Skeletal muscle cell (primary cell): ENCODE results near the gene B3GALT6.
"Not testable (repeated sequence)": the region's sequence is repeated elsewhere in the genome, so short reads cannot be mapped to it uniquely, and the experiment has no call there.

Experiments used
- DNase-seq: peaks from one replicate; pipeline ENCODE4 v3.0.0-alpha.2; 2010; ENCODE audit warnings: low read depth
- H3K4me3 ChIP-seq: 2 replicates; pipeline ENCODE4 v1.5.1; 2011; ENCODE audit warnings: low read depth, mild to moderate bottlenecking, control low read depth, low read length, moderate library complexity

The B3GALT6 gene

GRCh38 chr1:1240822-1241587 lies 9.0 kb downstream of the B3GALT6 start:
- no peak overlapping the region for H3K4me3 ChIP-seq
- DNase-seq, result no peak

GRCh38 chr1:1241588-1242219 lies 9.7 kb downstream of the B3GALT6 start:
- no peak overlapping the region for H3K4me3 ChIP-seq
- DNase-seq, result no peak

DNA sequence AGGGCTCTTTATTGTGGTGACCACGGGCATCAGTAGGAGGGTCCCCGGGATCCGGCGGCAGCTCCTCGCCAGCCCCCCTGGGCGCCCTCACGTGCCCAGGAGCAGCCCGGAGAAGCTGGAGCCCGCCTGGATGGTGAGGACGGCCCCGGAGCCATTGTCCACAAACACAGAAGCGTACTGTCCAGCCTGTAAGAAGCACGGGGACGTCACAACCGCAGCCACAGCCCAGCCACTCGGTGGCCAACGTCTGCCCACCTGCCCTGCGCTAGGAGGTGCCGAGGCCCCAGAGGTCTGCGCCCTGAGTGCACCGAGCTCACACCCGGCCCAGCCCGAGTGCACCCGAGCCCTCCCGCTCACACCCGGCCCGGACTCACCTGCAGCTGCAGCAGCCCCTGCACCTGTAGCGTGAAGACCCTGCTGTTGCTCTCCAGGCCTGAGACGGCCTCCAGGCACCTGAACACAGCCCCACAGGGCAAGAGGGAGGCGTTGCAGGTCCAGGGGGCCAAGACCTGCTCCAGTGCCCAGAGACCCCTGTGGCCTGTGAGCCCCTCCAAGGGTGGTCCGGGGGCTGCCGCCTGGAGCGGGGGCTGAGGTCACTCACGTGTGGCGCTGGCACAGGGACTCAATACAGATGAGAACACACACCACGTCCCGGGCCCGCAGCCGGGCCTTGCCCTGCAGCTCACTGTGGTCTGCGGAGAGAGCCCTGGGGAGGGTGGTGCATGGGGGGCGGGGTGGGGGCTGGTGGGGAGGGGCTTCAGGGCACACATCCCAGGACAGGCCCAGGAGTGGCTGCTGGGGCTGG lies 10.6 kb downstream of the B3GALT6 start:
- no peak for DNase-seq
- H3K4me3 ChIP-seq, result no peak overlapping the region

GRCh38 chr1:1243266-1243660 lies 11.2 kb downstream of the B3GALT6 start:
- H3K4me3 ChIP-seq, result no peak overlapping the region
- no peak for DNase-seq

DNA sequence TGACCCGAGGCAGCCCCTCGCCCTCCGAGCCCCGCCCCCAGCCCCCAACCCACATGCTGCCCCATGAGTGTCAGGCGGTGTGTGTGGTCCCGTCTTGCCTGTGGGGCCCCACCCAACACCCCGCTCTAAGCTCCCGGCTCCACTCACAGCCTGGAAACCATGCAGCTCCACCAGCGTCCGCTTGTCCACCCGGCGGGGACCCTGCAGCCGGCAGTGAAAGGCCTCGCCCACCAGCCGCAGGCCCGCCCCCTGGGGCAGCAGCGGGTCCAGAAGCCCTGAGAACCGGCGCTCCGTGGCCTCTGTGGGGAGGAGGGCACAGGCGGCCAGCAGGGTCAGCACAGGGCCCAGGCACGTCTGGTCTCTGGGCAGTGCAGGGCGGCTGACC lies 11.8 kb downstream of the B3GALT6 start:
- no peak for DNase-seq
- no peak overlapping the region for H3K4me3 ChIP-seq

DNA sequence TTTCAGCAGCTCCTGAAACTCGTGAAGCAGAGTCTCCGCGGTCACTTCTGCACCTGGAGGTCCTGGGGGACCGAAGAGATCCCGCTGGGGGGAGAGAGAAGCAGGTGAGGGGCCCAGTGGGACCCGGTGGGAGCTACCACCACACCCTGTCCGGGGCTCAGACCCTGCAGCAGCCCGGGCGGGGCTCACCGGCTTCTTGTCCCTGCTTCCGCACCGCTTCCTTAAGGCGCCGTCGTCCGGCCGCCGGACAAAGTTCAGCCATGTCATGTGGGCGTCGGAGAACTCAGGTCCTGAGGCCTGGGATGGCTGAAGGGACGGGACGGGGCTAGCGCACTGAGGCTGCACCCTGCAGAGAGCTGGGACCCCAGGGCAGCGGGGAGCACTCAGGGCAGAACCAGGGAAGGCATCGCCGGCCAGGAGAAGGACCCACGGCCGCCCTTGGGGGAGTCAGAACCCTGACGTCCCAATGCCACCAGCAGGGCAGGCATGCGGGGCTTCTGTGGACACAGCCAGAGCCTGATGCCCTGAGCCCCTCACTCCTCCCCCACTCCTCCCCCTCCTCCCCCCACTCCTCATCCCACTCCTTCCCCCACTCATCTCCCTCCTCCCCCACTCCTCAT lies 12.3 kb downstream of the B3GALT6 start:
- no peak for DNase-seq
- H3K4me3 ChIP-seq, result no peak overlapping the region

- H3K4me3 ChIP-seq, result no peak overlapping the region
- no peak for DNase-seq
Measured at GRCh38 chr1:1245178-1245816, 13.3 kb downstream of the B3GALT6 start.

DNA sequence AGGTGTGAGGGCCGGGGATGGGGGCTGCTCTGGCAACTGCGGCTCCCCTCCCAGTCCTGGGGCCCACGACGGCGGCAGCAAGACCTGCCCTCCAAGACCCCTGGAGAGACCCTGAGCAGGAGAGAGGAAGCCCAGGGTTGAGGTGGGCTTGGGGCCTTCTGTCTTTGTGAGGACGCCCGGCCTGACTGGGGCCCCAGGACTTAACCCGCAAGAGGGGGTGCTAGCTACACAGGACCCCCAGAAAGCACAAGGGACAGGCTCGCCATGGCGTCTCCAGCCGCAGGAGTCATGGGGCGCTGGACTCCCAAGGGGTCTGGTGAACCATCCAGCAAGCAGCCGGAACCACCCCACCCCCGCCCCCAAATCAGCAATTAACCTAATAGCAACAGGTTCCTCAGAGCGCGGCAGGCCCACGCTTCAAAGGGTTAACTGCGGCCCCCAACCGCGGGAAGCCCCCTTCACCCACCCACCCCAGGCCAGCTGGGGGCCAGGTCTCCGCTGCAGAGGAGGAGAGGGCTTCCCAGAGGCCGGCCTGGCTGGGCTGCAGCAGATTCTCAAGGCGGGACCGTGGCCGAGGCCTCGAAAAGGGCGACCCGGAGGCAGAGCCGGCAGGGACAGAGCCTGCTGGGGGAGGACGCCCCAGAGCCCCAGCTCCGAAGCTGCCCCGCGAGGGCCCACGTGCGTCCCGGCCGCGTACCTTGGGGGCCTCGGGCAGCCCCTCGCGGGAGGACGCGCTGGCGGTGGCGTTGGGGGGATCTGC lies 14.0 kb downstream of the B3GALT6 start:
- H3K4me3 ChIP-seq, result no peak overlapping the region
- no peak for DNase-seq

DNA sequence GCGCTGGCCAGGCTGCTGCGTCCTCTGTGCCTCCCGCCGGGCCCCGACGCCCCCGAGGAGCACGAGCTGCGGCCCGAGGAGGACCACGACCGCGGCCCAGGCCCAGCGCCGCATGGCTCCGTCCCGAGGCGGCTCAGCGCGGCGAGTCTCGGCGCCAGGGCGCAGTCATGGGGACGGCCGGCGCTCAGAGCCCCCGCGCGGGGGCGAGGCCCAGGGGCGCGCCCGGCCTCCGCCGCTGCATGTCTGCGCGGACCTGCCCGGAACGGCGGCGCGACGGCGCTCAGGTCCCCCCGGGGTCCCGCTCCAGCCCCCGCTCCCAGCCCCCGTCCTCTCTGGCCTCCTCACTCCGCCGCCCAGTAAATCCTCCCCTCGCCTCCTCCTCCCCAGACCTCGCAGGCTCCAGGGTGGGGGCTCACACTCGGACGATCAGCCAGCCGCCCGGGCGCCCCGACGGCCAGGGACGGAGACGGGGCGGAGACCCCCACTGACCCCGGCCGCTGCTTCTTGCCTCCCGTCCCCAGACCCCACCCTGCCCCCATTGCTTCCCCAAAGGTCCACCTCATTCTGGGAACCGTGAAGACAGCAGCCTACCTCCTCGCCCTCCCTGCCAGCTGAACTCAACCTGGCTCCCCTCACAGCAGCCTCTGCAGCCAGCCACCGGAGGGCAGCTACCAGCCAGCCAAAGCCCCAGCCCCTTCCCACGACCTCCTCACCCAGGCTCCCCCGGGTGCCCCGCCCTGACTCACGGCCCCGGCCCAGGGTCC lies 14.7 kb downstream of the B3GALT6 start, which contains the start of gene C1QTNF12:
C1QTNF12 (minus strand) TSS at position 146 of the 764 bp plus-strand sequence; CDS start at position 114, 32 bp downstream.
- no peak within 1 kb of the TSS for H3K4me3 ChIP-seq
- no peak for DNase-seq

DNA sequence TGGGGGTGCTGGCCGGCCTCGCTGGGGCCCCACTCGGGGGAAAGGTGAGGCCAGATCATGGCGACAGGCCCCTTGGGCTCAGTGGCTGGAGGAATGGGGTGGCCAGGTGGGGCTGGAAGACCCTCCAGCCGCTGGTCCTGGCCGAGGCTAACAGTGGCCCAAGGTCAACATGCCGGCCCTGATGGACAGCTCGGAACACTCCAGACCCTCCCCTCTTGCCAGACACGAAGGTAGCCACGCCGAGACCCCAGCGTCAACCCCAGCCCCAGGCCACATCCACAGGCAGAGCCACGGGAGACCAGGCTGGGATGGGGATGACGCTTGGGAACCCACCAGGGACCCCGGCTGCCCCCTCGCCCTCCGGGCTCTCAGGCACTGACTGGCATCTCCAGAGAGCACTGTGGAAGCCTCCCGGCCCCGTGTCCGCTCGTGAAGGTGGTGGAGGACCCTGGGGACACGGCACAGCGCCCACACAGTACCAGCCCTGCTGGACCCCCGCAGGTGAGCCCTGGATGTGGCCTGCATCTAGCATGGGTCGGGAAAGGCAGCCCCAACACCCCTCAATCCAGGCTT lies 15.4 kb downstream of the B3GALT6 start:
- no peak for DNase-seq
- no peak overlapping the region for H3K4me3 ChIP-seq

DNA sequence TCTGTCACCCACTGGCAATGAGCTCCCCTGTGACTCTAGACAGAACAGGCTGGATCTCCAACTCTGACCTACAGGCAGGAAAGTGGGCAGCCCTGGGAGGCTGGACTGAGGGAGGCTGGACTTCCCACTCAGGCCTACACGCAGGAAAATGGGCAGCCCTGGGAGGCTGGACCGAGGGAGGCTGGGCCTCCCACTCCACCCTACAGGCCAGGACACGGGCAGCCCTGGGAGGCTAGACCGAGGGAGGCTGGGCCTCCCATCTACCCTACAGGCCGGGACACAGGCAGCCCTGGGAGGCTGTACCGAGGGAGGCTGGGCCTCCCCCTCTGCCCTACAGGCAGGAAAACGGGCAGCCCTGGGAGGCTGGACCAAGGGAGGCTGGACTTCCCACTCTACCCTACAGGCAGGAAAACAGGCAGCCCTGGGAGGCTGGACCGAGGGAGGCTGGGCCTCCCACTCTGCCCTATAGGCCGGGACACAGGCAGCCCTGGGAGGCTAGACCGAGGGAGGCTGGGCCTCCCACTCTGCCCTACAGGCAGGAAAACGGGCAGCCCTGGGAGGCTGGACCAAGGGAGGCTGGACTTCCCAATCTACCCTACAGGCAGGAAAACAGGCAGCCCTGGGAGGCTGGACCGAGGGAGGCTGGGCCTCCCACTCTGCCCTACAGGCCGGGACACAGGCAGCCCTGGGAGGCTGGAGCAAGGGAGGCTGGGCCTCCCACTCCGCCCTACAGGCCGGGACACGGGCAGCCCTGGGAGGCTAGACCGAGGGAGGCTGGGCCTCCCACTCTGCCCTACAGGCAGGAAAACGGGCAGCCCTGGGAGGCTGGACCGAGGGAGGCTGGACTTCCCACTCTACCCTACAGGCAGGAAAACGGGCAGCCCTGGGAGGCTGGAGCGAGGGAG lies 16.2 kb downstream of the B3GALT6 start:
- H3K4me3 ChIP-seq, DNase-seq: not testable (repeated sequence)

GRCh38 chr1:1250786-1251284 lies 18.8 kb downstream of the B3GALT6 start:
- no peak for DNase-seq
- no peak overlapping the region for H3K4me3 ChIP-seq

DNA sequence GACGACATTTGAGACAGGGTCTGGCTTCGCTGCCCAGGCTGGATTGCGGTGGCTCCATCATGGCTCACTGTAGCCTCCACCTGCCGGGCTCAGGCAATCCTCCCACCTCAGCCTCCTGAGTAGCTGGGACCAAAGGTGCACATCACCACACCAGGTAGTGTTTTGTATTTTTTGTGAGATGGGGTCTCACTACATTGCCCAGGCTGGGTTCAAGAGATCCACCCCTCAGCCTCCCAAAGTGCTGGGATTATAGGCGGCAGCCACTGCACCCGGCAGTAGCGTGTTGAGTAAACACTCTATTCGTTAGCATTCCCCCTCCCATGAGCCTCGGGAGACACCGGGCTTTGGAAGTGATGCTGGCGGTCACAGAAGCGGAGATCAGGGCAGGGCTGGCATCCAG lies 21.3 kb downstream of the B3GALT6 start:
- H3K4me3 ChIP-seq, result no peak overlapping the region
- DNase-seq, result no peak

- no peak overlapping the region for H3K4me3 ChIP-seq
Measured at GRCh38 chr1:1253972-1254666, 22.1 kb downstream of the B3GALT6 start.

DNA sequence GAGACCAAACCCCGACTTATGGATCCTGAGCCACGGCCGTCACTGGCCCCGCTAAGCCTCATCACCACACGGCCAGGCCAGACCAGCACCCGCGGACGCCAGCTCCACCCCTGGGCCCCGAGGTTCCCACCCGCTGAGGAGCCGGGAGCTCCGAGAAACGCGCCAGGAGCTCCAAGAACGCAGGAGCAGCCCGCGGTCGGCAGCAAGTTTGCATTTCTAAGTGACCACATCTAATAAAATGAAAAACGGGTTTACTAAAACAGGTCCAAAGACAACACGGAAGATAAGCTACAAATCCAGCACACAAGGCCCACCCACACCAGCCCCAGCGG lies 22.6 kb downstream of the B3GALT6 start:
- no peak for DNase-seq
- no peak overlapping the region for H3K4me3 ChIP-seq

More at GRCh38 chr1:1253972-1254666, 22.1 kb downstream of the B3GALT6 start:
- DNase-seq, result no peak

DNA sequence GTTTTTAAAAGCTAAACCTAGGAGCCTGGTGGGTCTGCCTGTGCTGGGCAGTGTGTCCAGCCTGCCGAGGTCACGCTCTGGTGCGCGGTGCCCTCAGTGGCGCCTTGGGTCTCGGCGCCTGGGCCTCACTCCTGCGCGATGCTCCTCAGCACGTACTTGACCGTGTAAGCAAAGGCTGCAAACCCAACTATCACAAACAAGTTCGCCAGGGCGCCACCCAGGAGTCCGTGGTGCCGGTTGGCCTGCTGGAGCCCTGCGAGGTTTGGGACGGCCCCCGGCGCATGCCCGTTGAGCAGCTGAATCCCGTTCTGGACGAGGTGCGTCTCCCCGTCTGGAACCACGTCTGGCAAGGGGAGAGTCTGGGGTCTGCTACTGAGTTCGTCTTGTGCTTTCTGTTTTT lies 23.0 kb downstream of the B3GALT6 start:
- H3K4me3 ChIP-seq, result no peak overlapping the region
- DNase-seq, result no peak
